Activated B cell treated with CpG ODN at 0.5 μM for 24 hours (primary cell): Measurements from ENCODE around the gene ZNF684. TPM values are rescaled to one million over a fixed set of nuclear protein-coding genes. Genes with fewer than 3 reads are reported as not detected.

Source experiments
- ATAC-seq: fragments of 200-7000 bp; cut with Tn5 transposase; one replicate; pipeline ENCODE4 v1.10.0; 2021; ENCODE audit warnings: low read depth, mild to moderate bottlenecking, moderate library complexity
- CTCF ChIA-PET: fragments of 350-600 bp; sonication (Branson Sonifier 250); formaldehyde crosslinking; loops from one replicate; lab custom pipeline; 2021; ENCODE audit warnings: antibody characterized with exemption; lab: Charles Lee
- POLR2A ChIA-PET: fragments of 350-600 bp; sonication (Branson Sonifier 250); formaldehyde crosslinking; loops from one replicate; lab custom pipeline; 2021; ENCODE audit warnings: antibody characterized with exemption; lab: Charles Lee
- DNase-seq: peaks from one replicate; pipeline ENCODE4 v3.0.0; 2022
- H3K27ac Mint-ChIP-seq: one replicate; pipeline ENCODE4 v1.8.0; 2020; ENCODE audit warnings: mixed read lengths
- H3K27me3 Mint-ChIP-seq: one replicate; pipeline ENCODE4 v1.8.0; 2021; ENCODE audit warnings: mixed read lengths
- H3K36me3 Mint-ChIP-seq: one replicate; pipeline ENCODE4 v1.8.0; 2021; ENCODE audit warnings: low read depth, mixed read lengths
- H3K4me1 Mint-ChIP-seq: one replicate; pipeline ENCODE4 v1.8.0; 2021; ENCODE audit warnings: mixed read lengths
- H3K4me3 Mint-ChIP-seq: one replicate; pipeline ENCODE4 v1.8.0; 2020; ENCODE audit warnings: mild to moderate bottlenecking, mixed read lengths
- H3K9me3 Mint-ChIP-seq: one replicate; pipeline ENCODE4 v1.8.0; 2020; ENCODE audit warnings: mixed read lengths
- intact Hi-C: fragments of 100-400 bp; cut with micrococcal nuclease; formaldehyde crosslinking; loops from one replicate; pipeline ENCODE4 v1.15.1; 2024
- total RNA-seq: library from RNA; stranded (reverse); gene quantifications from 2 replicates; pipeline ENCODE4 v1.2.3, GENCODE V29; 2022
- TF ChIP-seq, protein P1 (sequence below): fragments of 200-600 bp; IDR thresholded peaks from one replicate; pipeline ENCODE4 v1.8.0; 2022; ENCODE audit warnings: antibody characterized with exemption, mild to moderate bottlenecking

Gene ZNF684
- total RNA-seq, 1 donor from 2014 or later: 5.4 TPM

DNA sequence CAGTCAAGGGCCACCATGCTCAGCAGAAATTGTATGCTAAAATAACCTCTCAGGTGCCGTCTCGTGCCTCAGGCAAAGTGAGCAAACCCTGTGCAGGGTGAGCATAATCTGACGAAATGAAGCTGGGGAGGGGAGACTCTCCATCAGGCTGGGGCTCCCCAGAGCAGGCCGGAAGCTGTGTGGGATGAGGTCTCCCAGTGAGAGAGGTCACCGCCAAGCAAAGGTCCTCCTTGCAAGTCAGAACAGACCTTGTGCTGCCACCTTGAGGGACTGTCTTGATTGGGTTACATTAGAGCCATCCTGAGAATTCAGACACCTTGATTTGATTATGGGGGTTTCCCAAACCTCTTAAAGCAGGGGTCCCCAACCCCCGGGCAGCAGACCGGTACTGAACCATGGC lies 64.2 kb downstream of the ZNF684 start:
- intact Hi-C loops: no loop called here
- H3K27me3 Mint-ChIP-seq: peaks cover 7% of the 10 kb centered on the region
- CTCF ChIA-PET: no interaction called here
- POLR2A ChIA-PET: no interaction called here
- no peak overlapping the region for H3K4me3 Mint-ChIP-seq
- no peaks in the 10 kb centered on the region for H3K36me3 Mint-ChIP-seq
- H3K9me3 Mint-ChIP-seq: no peaks in the 10 kb centered on the region
- ATAC-seq (no peak), DNase-seq (no peak)
- H3K4me1 Mint-ChIP-seq: no peaks in the 10 kb centered on the region
- H3K27ac Mint-ChIP-seq: no peak overlapping the region
- TF ChIP-seq, protein P1, sequence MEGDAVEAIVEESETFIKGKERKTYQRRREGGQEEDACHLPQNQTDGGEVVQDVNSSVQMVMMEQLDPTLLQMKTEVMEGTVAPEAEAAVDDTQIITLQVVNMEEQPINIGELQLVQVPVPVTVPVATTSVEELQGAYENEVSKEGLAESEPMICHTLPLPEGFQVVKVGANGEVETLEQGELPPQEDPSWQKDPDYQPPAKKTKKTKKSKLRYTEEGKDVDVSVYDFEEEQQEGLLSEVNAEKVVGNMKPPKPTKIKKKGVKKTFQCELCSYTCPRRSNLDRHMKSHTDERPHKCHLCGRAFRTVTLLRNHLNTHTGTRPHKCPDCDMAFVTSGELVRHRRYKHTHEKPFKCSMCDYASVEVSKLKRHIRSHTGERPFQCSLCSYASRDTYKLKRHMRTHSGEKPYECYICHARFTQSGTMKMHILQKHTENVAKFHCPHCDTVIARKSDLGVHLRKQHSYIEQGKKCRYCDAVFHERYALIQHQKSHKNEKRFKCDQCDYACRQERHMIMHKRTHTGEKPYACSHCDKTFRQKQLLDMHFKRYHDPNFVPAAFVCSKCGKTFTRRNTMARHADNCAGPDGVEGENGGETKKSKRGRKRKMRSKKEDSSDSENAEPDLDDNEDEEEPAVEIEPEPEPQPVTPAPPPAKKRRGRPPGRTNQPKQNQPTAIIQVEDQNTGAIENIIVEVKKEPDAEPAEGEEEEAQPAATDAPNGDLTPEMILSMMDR: no peak

Other genes with a start within 250 kb of the ZNF684 start
- 5.5 and 5.7 TPM in 2 replicates for gene COL9A2, start 214.4 kb upstream of the ZNF684 start, total RNA-seq
- 202 and 220 TPM in 2 replicates for gene SMAP2, start 157.9 kb upstream of the ZNF684 start, total RNA-seq
- 8.9 and 10.4 TPM in 2 replicates for gene ZFP69B, start 81.2 kb upstream of the ZNF684 start, total RNA-seq
- 4.5 and 5.1 TPM in 2 replicates for gene ZFP69, start 54.3 kb upstream of the ZNF684 start, total RNA-seq
- 11.4 and 13.8 TPM in 2 replicates for gene EXO5, start 22.9 kb upstream of the ZNF684 start, total RNA-seq
- gene RIMS3, start 134.0 kb downstream of the ZNF684 start, total RNA-seq: 5.5 and 6.2 TPM in 2 replicates
- gene NFYC, start 160.1 kb downstream of the ZNF684 start, total RNA-seq: 68.7 and 76.0 TPM in 2 replicates